Nephron (organoid): Measurements from ENCODE around the gene GPR157.
A peak's percentile ranks its signal among the peaks of the same experiment; 100 is the strongest.

ENCODE experiments used
- H3K27ac Mint-ChIP-seq, 3 experiments: 2 replicates each; pipeline ENCODE4 v1.8.0; 2020; ENCODE audit warnings: mixed read lengths in 3 of 3, mild to moderate bottlenecking in 2 of 3, moderate library complexity in 1 of 3
- H3K27me3 Mint-ChIP-seq: 2 replicates; pipeline ENCODE4 v1.8.0; 2021; ENCODE audit warnings: low read depth, mild to moderate bottlenecking, moderate library complexity, mixed read lengths
- H3K36me3 Mint-ChIP-seq: 2 replicates; pipeline ENCODE4 v1.8.0; 2020; ENCODE audit warnings: low read depth, mixed read lengths
- H3K4me1 Mint-ChIP-seq: 2 replicates; pipeline ENCODE4 v1.8.0; 2020; ENCODE audit warnings: mixed read lengths
- H3K4me3 Mint-ChIP-seq, 3 experiments: 2 replicates each; pipeline ENCODE4 v1.8.0; 2020; ENCODE audit warnings: mild to moderate bottlenecking in 3 of 3, mixed read lengths in 3 of 3, moderate library complexity in 2 of 3
- H3K9me3 Mint-ChIP-seq: 2 replicates; pipeline ENCODE4 v1.8.0; 2020; ENCODE audit warnings: mixed read lengths
- TF ChIP-seq, protein P1 (sequence below), 3 experiments: fragments of 200-600 bp; sonication (generic); IDR thresholded peaks; one replicate each; pipeline ENCODE4 v1.5.0; 2021; ENCODE audit warnings: antibody characterized with exemption in 3 of 3; ENCODE audit not compliant: unreplicated experiment in 3 of 3

GPR157 gene

DNA sequence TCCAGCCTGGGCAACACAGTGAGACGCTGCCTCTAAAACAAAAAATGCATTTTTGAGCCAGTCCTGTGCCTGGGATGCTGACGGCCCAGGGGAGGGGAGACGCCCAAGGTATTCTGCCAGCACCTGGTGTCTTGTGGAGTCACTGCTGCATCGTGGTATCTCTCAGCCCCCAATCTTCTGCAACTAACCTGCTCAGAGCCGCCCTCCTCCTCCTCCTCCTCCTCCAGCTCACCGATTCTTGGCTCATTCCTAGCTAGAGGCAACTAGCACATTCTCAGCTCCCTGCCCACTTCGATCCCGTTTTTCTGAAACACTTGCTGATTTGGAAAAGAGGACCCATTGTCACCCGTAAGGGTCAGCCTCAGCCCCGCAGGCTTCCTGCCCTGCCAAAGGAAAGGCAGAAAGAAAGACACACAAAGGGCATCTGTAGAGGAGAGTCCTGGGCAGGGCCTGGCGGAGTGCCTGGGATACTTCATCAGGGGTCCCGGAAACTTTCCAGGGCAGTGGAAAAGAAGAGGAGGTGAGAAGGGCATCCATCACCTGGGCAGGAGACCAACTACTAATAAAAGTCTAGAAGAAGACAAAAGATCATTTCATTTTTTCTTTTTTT is 20.7 kb downstream of the GPR157 start:
- Mint-ChIP-seq H3K9me3 (no peaks in the 10 kb centered on the region), H3K27me3 (peaks cover 3% of the 10 kb centered on the region), H3K4me1 (peaks cover 6% of the 10 kb centered on the region), H3K4me3 (no peak overlapping the region), H3K36me3 (peaks cover 3% of the 10 kb centered on the region), H3K27ac (no peak overlapping the region)
- TF ChIP-seq, protein P1, sequence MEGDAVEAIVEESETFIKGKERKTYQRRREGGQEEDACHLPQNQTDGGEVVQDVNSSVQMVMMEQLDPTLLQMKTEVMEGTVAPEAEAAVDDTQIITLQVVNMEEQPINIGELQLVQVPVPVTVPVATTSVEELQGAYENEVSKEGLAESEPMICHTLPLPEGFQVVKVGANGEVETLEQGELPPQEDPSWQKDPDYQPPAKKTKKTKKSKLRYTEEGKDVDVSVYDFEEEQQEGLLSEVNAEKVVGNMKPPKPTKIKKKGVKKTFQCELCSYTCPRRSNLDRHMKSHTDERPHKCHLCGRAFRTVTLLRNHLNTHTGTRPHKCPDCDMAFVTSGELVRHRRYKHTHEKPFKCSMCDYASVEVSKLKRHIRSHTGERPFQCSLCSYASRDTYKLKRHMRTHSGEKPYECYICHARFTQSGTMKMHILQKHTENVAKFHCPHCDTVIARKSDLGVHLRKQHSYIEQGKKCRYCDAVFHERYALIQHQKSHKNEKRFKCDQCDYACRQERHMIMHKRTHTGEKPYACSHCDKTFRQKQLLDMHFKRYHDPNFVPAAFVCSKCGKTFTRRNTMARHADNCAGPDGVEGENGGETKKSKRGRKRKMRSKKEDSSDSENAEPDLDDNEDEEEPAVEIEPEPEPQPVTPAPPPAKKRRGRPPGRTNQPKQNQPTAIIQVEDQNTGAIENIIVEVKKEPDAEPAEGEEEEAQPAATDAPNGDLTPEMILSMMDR (IDR thresholded peaks at IDR 0.05; ENCODE audit: unreplicated experiment in 3 of 3): no peak

DNA sequence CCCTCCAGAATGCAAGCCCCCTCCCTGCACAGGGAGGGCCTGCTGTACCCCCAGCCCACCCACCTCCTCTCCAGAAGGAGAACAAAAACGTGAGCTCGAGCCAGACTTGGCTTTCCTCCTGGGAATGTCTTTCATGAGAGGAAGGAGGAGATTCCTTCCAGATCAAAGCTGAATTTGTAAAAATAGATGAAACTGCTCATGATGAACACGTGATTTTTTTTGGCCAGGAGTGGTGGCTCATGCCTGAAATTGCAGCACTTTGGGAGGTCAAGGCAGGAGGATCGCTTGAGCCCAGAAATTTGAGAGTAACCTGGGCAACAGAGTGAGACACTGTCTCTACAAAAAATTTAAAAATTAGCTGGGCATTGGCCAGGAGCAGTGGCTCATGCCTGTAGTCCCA is 21.8 kb downstream of the GPR157 start:
- Mint-ChIP-seq H3K9me3 (no peaks in the 10 kb centered on the region), H3K27me3 (peaks cover 3% of the 10 kb centered on the region), H3K36me3 (peaks cover 3% of the 10 kb centered on the region), H3K4me1 (peaks cover 6% of the 10 kb centered on the region), H3K4me3 (no peak overlapping the region), H3K27ac (peak overlapping the region; percentile 51 to 95 (median 94))
- TF ChIP-seq, protein P1 (IDR thresholded peaks at IDR 0.05; ENCODE audit: unreplicated experiment in 3 of 3): no peak

DNA sequence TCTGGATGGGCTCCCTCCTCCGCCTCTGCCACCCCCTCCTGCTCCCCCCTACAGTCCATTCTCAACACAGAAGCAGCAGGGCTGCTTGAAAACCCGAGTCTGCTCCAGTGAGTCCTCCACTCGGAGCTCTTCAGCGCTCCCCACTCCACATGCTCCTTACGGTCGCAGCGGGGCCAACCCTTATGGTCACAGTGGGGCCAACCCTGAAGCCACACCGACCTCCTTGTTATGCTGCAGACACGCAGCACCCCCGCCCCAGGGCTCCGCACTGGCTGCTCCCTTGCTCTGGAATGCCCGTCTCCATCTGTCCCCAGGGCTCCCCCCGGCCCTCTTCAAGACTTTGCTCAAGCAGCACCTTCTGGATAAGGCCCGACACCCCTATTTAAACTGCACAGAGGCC is 22.6 kb downstream of the GPR157 start:
- Mint-ChIP-seq H3K27me3 (peaks cover 3% of the 10 kb centered on the region), H3K4me1 (peaks cover 6% of the 10 kb centered on the region), H3K9me3 (no peaks in the 10 kb centered on the region), H3K4me3 (no peak overlapping the region), H3K27ac (no peak overlapping the region), H3K36me3 (peaks cover 3% of the 10 kb centered on the region)
- TF ChIP-seq, protein P1 (IDR thresholded peaks at IDR 0.05; ENCODE audit: unreplicated experiment in 3 of 3): no peak

DNA sequence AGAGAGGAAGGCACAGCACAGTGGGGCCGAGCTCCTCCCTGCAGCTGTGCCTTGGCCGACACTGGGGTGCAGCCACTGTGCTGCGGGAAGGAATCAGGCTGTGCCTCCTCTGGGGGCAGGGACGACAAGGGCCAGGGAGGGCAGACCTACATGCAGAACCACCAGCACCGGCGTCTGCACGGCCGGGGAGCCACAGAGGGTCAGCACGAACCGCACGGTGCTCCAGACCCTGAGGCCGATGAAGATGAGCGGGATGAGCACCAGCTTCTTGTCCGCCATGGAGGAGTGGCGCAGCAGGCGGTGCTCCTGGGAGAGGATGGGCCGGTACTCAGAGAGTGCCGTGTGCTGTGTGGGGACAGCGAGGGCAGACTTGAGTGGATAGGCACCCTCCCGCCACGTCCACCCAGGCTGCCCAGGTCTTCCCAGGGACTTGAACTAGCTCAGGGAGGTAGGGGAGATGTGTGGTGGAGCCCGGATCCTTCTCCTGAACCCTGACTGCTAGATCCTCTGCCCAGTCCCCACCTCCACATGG is 23.5 kb downstream of the GPR157 start:
- Mint-ChIP-seq H3K4me1 (peaks cover 6% of the 10 kb centered on the region), H3K9me3 (no peaks in the 10 kb centered on the region), H3K27me3 (peaks cover 3% of the 10 kb centered on the region), H3K4me3 (no peak overlapping the region), H3K36me3 (peaks cover 3% of the 10 kb centered on the region), H3K27ac (no peak overlapping the region)
- TF ChIP-seq, protein P1 (IDR thresholded peaks at IDR 0.05; ENCODE audit: unreplicated experiment in 3 of 3): no peak

DNA sequence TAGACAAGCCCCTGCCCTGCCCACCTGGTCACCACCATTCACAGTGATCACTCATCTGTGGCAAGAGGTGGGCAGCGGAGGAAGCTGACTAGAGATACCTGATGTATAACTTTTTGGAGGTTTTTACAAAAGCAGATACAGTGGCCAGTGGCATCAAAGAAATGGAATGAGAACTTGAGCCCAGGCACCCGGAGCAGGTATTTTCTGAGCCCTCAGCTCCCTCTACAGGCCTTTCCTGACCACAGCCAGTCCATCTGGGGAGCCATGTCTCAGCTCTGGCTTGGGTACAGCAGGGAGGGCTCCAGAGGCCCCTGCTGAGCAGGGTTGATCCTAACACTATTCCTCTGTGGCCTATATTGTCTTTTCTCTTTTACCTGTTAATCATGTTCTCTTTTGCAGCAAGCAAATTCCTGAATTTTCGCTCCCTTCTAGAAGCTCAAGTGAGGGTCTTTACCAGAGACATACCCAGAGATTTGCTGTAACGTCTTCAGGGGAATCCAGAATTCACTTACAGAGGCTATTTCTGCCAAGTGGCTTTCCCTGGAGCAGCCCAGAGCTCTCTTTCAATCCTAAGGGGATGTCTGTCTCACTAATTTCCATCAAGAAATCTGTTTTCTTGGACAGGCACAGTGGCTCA is 27.3 kb downstream of the GPR157 start:
- Mint-ChIP-seq H3K27me3 (peaks cover 6% of the 10 kb centered on the region), H3K4me3 (no peak overlapping the region), H3K36me3 (no peaks in the 10 kb centered on the region), H3K4me1 (no peaks in the 10 kb centered on the region), H3K9me3 (peaks cover 8% of the 10 kb centered on the region), H3K27ac (no peak overlapping the region)
- TF ChIP-seq, protein P1 (IDR thresholded peaks at IDR 0.05; ENCODE audit: unreplicated experiment in 3 of 3): peak; percentile 73 to 76 (median 75)
